HL-60 (cell line): ENCODE measurements around the gene CXCR2.
"Not testable (repeated sequence)": the region's sequence is repeated elsewhere in the genome, so short reads cannot be mapped to it uniquely, and the experiment has no call there.

ENCODE experiments used
- CTCF ChIP-seq: IDR thresholded peaks from one replicate; pipeline ENCODE4 v1.5.1; 2011; ENCODE audit warnings: low read length, control low read depth, inconsistent platforms; ENCODE audit not compliant: insufficient read depth
- GABPA ChIP-seq: IDR thresholded peaks from 2 replicates; pipeline ENCODE4 v1.6.1; 2012; ENCODE audit warnings: low read depth
- POLR2AphosphoS5 ChIP-seq: IDR thresholded peaks from 2 replicates; pipeline ENCODE4 v1.6.1; 2012; ENCODE audit warnings: low read depth
- SPI1 ChIP-seq: IDR thresholded peaks from 2 replicates; pipeline ENCODE4 v1.6.1; 2012; ENCODE audit warnings: low read depth, mild to moderate bottlenecking, borderline replicate concordance
- TF ChIP-seq, protein P1 (sequence below): IDR thresholded peaks from 2 replicates; pipeline ENCODE4 v1.6.1; 2012; ENCODE audit warnings: low read depth; ENCODE audit not compliant: insufficient replicate concordance

GRCh38 chr2:218122286-218122685 is 3.5 kb upstream of the CXCR2 start:
- not testable (repeated sequence) for TF ChIP-seq CTCF, POLR2AphosphoS5, GABPA, SPI1
- TF ChIP-seq, protein P1, sequence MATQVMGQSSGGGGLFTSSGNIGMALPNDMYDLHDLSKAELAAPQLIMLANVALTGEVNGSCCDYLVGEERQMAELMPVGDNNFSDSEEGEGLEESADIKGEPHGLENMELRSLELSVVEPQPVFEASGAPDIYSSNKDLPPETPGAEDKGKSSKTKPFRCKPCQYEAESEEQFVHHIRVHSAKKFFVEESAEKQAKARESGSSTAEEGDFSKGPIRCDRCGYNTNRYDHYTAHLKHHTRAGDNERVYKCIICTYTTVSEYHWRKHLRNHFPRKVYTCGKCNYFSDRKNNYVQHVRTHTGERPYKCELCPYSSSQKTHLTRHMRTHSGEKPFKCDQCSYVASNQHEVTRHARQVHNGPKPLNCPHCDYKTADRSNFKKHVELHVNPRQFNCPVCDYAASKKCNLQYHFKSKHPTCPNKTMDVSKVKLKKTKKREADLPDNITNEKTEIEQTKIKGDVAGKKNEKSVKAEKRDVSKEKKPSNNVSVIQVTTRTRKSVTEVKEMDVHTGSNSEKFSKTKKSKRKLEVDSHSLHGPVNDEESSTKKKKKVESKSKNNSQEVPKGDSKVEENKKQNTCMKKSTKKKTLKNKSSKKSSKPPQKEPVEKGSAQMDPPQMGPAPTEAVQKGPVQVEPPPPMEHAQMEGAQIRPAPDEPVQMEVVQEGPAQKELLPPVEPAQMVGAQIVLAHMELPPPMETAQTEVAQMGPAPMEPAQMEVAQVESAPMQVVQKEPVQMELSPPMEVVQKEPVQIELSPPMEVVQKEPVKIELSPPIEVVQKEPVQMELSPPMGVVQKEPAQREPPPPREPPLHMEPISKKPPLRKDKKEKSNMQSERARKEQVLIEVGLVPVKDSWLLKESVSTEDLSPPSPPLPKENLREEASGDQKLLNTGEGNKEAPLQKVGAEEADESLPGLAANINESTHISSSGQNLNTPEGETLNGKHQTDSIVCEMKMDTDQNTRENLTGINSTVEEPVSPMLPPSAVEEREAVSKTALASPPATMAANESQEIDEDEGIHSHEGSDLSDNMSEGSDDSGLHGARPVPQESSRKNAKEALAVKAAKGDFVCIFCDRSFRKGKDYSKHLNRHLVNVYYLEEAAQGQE: not testable (repeated sequence)
